ENCODE measurements around the gene RAB36. TPM values are rescaled to one million over a fixed set of nuclear protein-coding genes. Genes with fewer than 3 reads are reported as not detected.

The RAB36 gene
- total RNA-seq, 1 donor from 2014 or later, result 2.9 TPM

- H3K27ac Mint-ChIP-seq (ENCODE audit: unreplicated experiment), result peak overlapping the region; percentile 8
- peaks cover 4% of the 10 kb centered on the region for H3K27me3 Mint-ChIP-seq (ENCODE audit: low read depth)
- no peak overlapping the region for H3K4me3 Mint-ChIP-seq (ENCODE audit: unreplicated experiment)
- TF ChIP-seq CTCF (IDR thresholded peaks at IDR 0.05), result no peak
- peaks cover 21% of the 10 kb centered on the region for H3K4me1 Mint-ChIP-seq (ENCODE audit: low read depth)
- DNase-seq (ENCODE audit: low spot score), result no peak
- no peaks in the 10 kb centered on the region for H3K36me3 Mint-ChIP-seq (ENCODE audit: low read depth)
- H3K9me3 Mint-ChIP-seq (ENCODE audit: low read depth), result no peaks in the 10 kb centered on the region
Measured at GRCh38 chr22:23137905-23138561, 7.2 kb upstream of the RAB36 start.

GRCh38 chr22:23138584-23139435 is 6.5 kb upstream of the RAB36 start:
- Mint-ChIP-seq H3K36me3 (ENCODE audit: low read depth) (no peaks in the 10 kb centered on the region), H3K27me3 (ENCODE audit: low read depth) (peaks cover 4% of the 10 kb centered on the region), H3K9me3 (ENCODE audit: low read depth) (no peaks in the 10 kb centered on the region), H3K4me1 (ENCODE audit: low read depth) (peaks cover 21% of the 10 kb centered on the region), H3K27ac (ENCODE audit: unreplicated experiment) (no peak overlapping the region), H3K4me3 (ENCODE audit: unreplicated experiment) (no peak overlapping the region)
- no peak for DNase-seq (ENCODE audit: low spot score)
- no peak for TF ChIP-seq CTCF (IDR thresholded peaks at IDR 0.05)

GRCh38 chr22:23140385-23140784 is 4.9 kb upstream of the RAB36 start:
- no peak for DNase-seq (ENCODE audit: low spot score)

GRCh38 chr22:23142546-23143105 is 2.7 kb upstream of the RAB36 start:
- no peak overlapping the region for H3K4me3 Mint-ChIP-seq (ENCODE audit: unreplicated experiment)

More at GRCh38 chr22:23140385-23140784, 4.9 kb upstream of the RAB36 start:
- H3K4me3 Mint-ChIP-seq (ENCODE audit: unreplicated experiment), result no peak overlapping the region
- no peaks in the 10 kb centered on the region for H3K36me3 Mint-ChIP-seq (ENCODE audit: low read depth)
- peaks cover 27% of the 10 kb centered on the region for H3K4me1 Mint-ChIP-seq (ENCODE audit: low read depth)
- no peak for TF ChIP-seq CTCF (IDR thresholded peaks at IDR 0.05)
- H3K27me3 Mint-ChIP-seq (ENCODE audit: low read depth), result peaks cover 2% of the 10 kb centered on the region
- H3K27ac Mint-ChIP-seq (ENCODE audit: unreplicated experiment), result no peak overlapping the region
- H3K9me3 Mint-ChIP-seq (ENCODE audit: low read depth), result no peaks in the 10 kb centered on the region

More at GRCh38 chr22:23142546-23143105, 2.7 kb upstream of the RAB36 start:
- peaks cover 36% of the 10 kb centered on the region for H3K4me1 Mint-ChIP-seq (ENCODE audit: low read depth)
- no peak overlapping the region for H3K27ac Mint-ChIP-seq (ENCODE audit: unreplicated experiment)
- H3K36me3 Mint-ChIP-seq (ENCODE audit: low read depth), result no peaks in the 10 kb centered on the region
- no peak for DNase-seq (ENCODE audit: low spot score)
- peaks cover 2% of the 10 kb centered on the region for H3K27me3 Mint-ChIP-seq (ENCODE audit: low read depth)
- H3K9me3 Mint-ChIP-seq (ENCODE audit: low read depth), result no peaks in the 10 kb centered on the region
- no peak for TF ChIP-seq CTCF (IDR thresholded peaks at IDR 0.05)
